Measurements from ENCODE around the gene MYBPH. TPM values are rescaled to one million over a fixed set of nuclear protein-coding genes. Genes with fewer than 3 reads are reported as not detected.

The MYBPH gene
- polyA plus RNA-seq, 1 donor from 2014 or later: not detected

DNA sequence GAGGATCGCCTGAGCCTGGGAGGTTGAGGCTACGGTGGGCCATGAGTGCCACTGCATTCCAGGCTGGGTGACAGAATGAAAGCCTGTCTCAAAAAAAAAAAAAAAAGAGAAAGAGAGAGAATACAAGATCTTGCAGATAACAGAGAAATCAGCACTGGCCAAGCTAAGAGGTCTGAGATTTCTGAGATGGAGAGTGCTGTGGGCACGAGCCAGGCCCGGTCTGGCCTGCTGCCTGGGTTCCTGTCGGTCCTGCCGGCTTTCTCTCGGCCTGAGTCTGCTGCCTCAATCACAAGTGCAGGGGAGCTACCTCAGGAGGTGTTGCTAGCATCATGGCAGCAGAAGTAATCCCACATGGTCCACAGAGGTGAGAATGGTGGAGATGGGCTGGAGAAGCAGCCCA lies 29.1 kb downstream of the MYBPH start:
- H3F3A ChIP-seq (ENCODE audit: insufficient read depth, low read length, poor library complexity, severe bottlenecking): no peaks in the 10 kb centered on the region
- H3K4me3 ChIP-seq (ENCODE audit: low read length): no peak overlapping the region
- no peaks in the 10 kb centered on the region for H4K20me1 ChIP-seq (ENCODE audit: insufficient read depth)
- H3K9me3 ChIP-seq (ENCODE audit: low read length): no peaks in the 10 kb centered on the region
- no peaks in the 10 kb centered on the region for H3K36me3 ChIP-seq (ENCODE audit: insufficient read depth, low read length)
- H3K9me2 ChIP-seq (ENCODE audit: insufficient read depth, low read length): no peaks in the 10 kb centered on the region
- no peak overlapping the region for H3K4me2 ChIP-seq (ENCODE audit: low read length)
- no peak for TF ChIP-seq POLR2AphosphoS5 (IDR thresholded peaks at IDR 0.05)
- TF ChIP-seq EP300 (conservative IDR thresholded peaks at IDR 0.05; ENCODE audit: poor library complexity, severe bottlenecking): no peak
- TF ChIP-seq, protein P1, sequence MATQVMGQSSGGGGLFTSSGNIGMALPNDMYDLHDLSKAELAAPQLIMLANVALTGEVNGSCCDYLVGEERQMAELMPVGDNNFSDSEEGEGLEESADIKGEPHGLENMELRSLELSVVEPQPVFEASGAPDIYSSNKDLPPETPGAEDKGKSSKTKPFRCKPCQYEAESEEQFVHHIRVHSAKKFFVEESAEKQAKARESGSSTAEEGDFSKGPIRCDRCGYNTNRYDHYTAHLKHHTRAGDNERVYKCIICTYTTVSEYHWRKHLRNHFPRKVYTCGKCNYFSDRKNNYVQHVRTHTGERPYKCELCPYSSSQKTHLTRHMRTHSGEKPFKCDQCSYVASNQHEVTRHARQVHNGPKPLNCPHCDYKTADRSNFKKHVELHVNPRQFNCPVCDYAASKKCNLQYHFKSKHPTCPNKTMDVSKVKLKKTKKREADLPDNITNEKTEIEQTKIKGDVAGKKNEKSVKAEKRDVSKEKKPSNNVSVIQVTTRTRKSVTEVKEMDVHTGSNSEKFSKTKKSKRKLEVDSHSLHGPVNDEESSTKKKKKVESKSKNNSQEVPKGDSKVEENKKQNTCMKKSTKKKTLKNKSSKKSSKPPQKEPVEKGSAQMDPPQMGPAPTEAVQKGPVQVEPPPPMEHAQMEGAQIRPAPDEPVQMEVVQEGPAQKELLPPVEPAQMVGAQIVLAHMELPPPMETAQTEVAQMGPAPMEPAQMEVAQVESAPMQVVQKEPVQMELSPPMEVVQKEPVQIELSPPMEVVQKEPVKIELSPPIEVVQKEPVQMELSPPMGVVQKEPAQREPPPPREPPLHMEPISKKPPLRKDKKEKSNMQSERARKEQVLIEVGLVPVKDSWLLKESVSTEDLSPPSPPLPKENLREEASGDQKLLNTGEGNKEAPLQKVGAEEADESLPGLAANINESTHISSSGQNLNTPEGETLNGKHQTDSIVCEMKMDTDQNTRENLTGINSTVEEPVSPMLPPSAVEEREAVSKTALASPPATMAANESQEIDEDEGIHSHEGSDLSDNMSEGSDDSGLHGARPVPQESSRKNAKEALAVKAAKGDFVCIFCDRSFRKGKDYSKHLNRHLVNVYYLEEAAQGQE (IDR thresholded peaks at IDR 0.05; ENCODE audit: borderline replicate concordance): no peak
- TF ChIP-seq, protein P2, sequence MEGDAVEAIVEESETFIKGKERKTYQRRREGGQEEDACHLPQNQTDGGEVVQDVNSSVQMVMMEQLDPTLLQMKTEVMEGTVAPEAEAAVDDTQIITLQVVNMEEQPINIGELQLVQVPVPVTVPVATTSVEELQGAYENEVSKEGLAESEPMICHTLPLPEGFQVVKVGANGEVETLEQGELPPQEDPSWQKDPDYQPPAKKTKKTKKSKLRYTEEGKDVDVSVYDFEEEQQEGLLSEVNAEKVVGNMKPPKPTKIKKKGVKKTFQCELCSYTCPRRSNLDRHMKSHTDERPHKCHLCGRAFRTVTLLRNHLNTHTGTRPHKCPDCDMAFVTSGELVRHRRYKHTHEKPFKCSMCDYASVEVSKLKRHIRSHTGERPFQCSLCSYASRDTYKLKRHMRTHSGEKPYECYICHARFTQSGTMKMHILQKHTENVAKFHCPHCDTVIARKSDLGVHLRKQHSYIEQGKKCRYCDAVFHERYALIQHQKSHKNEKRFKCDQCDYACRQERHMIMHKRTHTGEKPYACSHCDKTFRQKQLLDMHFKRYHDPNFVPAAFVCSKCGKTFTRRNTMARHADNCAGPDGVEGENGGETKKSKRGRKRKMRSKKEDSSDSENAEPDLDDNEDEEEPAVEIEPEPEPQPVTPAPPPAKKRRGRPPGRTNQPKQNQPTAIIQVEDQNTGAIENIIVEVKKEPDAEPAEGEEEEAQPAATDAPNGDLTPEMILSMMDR (IDR thresholded peaks at IDR 0.05; ENCODE audit: poor library complexity, severe bottlenecking): no peak
- TF ChIP-seq MXI1 (conservative IDR thresholded peaks at IDR 0.05; ENCODE audit: poor library complexity, severe bottlenecking): no peak
- no peak for TF ChIP-seq SMC3 (conservative IDR thresholded peaks at IDR 0.05; ENCODE audit: poor library complexity)
- no peak for TF ChIP-seq RAD21 (conservative IDR thresholded peaks at IDR 0.05)
- no peak overlapping the region for H3K27ac ChIP-seq (ENCODE audit: low read length)
- no peaks in the 10 kb centered on the region for H3K27me3 ChIP-seq (ENCODE audit: insufficient read depth, low read depth, low read length)
- H3K79me2 ChIP-seq (replicated peaks; ENCODE audit: insufficient read depth, low read length): no peaks in the 10 kb centered on the region
- no peak overlapping the region for H3K9ac ChIP-seq (ENCODE audit: low read length)
- no peak overlapping the region for H2AFZ ChIP-seq (ENCODE audit: low read depth, low read length)

DNA sequence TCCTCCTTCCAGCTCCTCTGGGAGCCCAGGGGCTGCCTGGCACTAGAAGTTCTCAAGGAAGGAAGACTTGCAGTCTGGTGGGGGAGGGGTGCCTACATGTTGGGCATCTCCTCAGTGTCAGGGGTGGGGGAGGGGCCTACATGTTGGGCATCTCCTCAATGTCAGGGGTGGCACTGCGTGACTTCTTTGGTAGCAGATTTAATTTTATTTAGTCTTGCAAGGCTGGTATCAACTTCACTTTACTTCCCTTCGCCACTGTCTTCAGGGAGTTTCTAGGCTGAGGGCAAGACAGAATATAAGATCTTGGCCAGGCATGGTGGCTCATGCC lies 29.6 kb downstream of the MYBPH start:
- Histone ChIP-seq H4K20me1 (ENCODE audit: insufficient read depth) (no peaks in the 10 kb centered on the region), H3K4me3 (ENCODE audit: low read length) (no peak overlapping the region), H3F3A (ENCODE audit: insufficient read depth, low read length, poor library complexity, severe bottlenecking) (no peaks in the 10 kb centered on the region), H3K79me2 (replicated peaks; ENCODE audit: insufficient read depth, low read length) (no peaks in the 10 kb centered on the region), H3K27me3 (ENCODE audit: insufficient read depth, low read depth, low read length) (no peaks in the 10 kb centered on the region), H3K4me2 (ENCODE audit: low read length) (no peak overlapping the region), H2AFZ (ENCODE audit: low read depth, low read length) (no peak overlapping the region), H3K36me3 (ENCODE audit: insufficient read depth, low read length) (no peaks in the 10 kb centered on the region), H3K9me2 (ENCODE audit: insufficient read depth, low read length) (no peaks in the 10 kb centered on the region), H3K9ac (ENCODE audit: low read length) (no peak overlapping the region), H3K9me3 (ENCODE audit: low read length) (no peaks in the 10 kb centered on the region), H3K27ac (ENCODE audit: low read length) (no peak overlapping the region)
- TF ChIP-seq POLR2AphosphoS5 (IDR thresholded peaks at IDR 0.05) (no peak), EZH2 (IDR thresholded peaks at IDR 0.05; ENCODE audit: borderline replicate concordance, insufficient read depth, low read length, poor library complexity, severe bottlenecking) (no peak)
- TF ChIP-seq, protein P2 (IDR thresholded peaks at IDR 0.05; ENCODE audit: poor library complexity, severe bottlenecking): no peak

Data from neural cell (in vitro differentiated cells).